Glomerular endothelial cell (primary cell): ENCODE data around the gene KRCC1. TPM values are rescaled to one million over a fixed set of nuclear protein-coding genes. Genes with fewer than 3 reads are reported as not detected.
"Not testable (repeated sequence)": the region's sequence is repeated elsewhere in the genome, so short reads cannot be mapped to it uniquely, and the experiment has no call there.

Experiments used
- DNase-seq: peaks from one replicate; pipeline ENCODE4 v3.0.0-alpha.2; 2011; ENCODE audit warnings: low read depth, low spot score; ENCODE audit errors: extremely low read depth
- total RNA-seq: library from RNA; depleted of rRNA; stranded (reverse); fragments of >200 nt; gene quantifications from 2 replicates; pipeline ENCODE4 v1.2.3, GENCODE V29; 2015

The KRCC1 gene
- total RNA-seq, 1 donor from 2014 or later = 16.4 TPM

DNA sequence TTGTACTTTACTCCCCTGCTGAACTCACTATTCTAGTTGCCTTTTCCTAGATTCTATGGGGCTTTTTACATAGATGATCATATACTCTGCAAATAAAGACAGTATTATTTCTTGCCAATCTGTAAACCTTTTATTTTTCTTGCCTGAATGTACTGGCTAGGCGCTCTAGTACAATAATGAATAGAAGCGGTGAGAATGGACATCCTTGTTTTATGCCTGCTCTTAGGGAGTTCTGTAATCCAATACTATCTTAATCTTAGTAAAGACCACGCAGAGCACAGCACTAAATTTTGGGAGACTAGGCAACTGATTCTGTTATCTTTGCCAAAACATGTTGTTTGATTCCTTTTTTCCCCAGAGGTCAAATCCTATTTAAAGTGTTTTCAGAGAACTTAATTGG, 7.0 kb downstream of the KRCC1 start:
- DNase-seq = no peak

DNA sequence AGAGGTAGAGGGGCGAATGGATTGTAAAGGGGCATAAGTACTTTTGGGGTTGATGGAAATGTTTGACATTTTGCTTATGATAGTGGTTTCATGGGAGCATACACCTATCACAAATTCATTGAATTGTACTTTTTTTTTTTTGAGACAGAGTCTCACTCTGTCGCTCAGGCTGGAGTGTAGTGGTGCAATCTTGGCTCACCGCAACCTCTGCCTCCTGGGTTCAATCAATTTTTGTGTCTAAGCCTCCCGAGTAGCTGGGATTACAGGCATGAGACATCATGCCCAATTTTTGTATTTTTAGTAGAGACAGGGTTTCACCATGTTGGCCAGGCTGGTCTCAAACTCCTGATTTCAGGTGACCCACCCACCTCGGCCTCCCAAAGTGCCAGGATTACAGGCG, 10.0 kb downstream of the KRCC1 start:
- DNase-seq = not testable (repeated sequence)

DNA sequence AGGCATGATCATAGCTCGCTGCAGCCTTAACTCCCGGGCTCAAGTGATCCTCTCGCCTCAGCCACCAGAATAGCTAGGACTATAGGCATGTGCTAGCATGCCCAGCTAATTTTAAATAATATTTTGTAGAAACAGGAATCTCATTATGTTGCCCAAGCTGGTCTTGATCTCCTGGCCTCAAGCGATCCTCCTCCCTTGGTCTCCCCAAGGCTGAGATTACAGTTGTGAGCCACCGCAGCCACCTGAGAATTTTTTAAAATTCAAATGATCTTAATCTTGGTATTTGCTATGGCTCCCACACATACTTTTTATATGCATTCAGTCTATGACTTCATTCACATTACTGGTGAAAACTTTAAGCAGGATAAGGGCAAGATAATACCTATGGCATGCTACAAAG, 13.1 kb downstream of the KRCC1 start:
- no peak for DNase-seq

DNA sequence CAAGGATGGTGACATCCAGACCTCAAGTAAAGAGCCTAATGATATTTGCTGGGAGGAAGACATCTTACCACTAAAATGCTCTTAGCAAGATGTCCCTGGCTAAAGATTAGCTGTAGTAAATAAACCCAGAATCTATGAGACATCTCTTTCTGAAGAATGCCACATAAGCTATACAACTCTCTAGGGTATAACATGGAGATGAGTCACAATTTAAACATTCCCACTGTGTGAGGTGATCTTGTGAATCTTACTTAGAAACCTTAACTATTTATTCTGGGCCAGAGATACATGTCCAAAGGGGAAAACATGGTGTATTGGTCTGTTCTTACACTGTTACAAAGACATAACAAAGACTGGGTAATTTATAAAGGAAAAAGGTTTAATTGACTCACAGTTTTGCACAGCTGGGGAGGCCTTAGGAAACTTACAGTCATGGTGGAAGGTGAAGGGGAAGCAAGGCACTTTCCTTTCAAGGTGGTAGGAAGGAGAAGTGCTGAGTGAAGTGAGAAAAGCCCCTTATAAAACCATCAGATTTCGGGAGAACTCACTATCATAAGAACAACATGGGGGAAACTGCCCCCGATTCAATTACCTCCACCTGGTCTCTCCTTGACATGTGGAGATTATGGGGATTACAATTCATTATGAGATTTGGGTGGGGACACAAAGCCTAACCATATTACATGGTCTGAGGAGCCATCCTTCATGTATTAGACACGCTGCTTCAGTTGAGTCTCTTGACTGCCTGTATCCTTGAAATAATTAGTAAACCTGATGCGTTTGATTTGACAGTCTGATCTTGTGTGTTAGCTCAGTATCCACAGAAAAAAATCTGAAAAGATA, 17.1 kb downstream of the KRCC1 start:
- DNase-seq = no peak

DNA sequence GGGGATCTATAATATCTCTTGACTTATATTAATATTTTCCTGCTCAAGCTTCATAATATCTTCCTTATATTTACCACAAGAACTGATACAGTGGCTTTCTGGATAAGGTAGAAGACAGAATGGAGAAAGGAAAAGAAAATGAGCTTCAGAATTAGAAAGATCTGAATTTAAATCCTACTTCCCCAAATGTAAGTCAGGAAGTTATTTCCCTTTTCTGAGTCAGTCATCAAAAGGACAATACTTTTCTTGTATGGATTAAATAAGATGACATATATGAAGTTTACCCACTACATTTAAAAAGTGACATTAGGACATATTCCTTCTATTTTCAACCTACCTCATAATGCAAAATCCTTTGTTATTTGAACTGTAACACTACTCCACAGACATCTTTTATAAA, 19.0 kb downstream of the KRCC1 start:
- DNase-seq = no peak

DNA sequence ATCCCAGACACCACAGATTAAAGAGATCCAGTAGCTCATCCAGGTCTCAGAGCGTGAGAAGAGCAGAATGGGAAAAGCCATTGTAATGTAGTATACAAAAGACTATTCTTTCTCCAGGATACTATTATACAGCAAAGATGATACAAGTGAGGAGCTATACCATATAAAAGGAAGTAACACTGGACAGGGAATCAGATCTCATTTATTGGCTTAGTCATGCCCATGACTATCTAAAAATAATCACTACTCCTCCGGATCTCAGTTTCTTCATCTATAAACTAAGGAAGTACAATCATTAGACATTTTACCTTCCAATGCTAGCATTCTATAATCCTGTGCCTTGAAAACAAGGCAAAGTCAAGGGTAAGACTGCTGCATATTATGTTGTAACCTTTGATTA, 19.4 kb downstream of the KRCC1 start:
- DNase-seq = no peak

DNA sequence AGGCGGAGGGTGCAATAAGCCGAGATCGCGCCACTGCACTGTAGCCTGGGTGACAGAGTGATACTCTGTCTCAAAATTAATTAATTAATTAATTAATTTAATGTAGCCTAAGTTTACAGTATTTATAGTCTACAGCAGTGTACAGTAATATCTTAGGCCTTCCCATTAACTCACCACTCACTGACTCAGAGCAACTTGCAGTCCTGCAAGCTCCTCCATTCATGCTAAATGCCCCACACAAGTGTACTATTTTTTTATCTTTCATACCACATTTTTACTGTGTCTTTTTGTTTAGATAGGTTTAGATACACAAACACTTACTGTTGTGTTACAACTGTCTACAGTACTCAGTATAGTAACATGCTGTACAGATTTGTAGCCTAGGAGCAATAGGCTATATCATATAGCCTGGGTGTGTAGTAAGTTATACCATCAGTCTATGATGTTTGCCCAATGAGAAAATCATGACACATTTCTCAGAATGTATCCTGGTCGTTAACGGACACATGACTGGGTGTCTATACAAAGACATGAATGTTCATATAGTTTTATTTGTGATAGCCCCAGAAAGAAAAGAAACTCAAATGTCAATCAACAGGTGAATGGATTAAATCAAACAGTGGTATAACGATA, 23.4 kb downstream of the KRCC1 start:
- no peak for DNase-seq

DNA sequence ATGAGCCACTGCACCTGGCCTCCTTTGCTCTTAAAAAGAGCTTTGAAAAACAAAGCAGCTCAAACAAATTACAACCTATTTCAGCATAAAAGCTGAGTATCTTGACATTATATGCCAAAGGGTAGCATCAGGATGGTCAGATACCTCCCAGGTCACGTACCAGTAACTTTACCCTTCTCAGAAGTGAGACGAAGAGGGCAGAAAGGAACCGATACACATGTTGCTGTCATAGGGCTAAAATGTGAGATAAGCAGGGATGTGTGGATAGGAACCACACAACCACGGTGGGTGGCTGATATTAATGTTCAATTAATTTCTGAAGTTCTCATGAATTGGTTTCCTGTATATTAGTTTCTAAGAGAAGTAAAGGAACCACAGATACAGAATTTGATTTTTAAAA, 26.7 kb downstream of the KRCC1 start:
- no peak for DNase-seq

DNA sequence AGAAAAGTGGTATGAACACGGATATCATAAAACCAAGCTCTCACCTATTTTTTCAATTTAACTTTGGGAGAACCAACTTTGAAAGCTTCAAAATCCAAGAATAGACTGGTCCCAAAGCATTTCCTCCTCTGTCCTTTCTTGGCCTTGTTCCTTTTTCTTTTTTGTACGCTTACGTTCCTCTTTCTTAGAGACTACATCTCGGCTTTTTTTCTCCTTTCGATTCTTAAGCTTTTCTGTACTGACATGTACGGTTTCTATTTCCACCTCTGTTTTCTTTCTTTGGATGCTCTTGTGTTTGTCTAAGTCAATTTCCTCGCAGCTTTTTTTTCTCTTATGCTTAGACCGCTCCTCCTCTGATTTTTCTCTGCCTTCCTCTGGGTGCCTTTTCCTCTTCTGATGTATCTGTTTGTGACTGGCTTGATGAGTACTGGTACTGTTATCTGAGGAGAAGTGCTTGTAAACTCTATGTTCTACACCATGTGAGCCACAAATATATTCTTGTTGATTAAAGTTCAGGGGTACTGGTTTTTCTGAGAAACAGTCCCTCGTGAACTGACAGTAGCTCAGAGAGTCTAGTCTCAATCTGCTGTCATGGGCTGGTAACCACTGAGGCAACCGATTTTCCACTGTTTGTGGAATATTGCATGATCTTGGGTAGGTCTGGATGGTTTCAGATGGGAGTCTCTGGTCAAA, 27.7 kb downstream of the KRCC1 start:
- DNase-seq = no peak

DNA sequence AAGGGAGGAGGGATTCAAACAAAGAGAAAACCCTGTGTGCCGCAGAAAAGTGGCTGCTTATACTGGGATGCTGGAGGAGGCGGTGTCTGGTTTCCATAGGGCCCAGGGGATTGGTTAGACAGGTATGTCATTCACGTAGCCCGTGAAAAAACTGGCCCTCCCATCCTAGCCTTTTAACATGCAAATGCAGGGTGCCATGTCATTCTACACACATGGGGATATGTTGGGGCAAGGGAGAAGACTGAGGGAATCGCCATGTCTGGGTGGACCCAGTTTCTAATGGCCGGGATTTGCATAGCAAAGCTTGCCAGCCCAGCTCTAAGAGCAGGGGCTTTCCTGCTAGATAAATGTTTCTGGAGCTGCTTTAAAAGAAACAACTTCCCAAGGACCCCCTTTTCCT, 31.1 kb downstream of the KRCC1 start:
- no peak for DNase-seq

DNA sequence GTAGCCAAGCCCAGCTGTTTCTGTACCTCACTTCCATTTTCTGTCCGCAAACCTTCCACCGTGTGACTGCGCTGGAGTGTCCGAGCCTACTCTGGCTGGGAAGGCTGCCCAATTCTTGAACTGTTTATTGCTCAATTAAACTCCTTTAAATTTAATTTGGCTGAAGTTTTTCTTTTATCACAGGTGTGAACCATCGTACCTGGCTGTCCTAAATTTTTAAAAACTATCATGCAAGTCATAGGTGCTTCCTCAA, 33.0 kb downstream of the KRCC1 start:
- DNase-seq = no peak

DNA sequence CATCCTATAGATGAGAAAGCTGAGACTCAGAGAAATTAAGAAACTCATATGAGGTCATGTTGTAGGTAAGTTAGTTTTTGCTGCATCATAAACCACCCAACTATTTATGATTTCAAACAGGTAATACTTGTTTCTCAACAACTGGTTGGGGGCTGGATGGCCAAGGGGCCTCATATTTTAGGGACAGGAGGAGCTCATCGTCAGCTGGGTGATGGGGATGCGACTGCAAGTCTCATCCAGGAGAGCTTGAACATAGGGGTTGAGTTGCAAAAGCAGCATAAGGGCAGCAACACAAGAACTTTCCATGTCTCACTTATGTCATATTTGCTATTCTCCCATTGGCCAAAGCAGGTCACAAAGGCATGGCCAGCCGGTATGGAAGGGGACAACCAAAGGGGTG, 35.6 kb downstream of the KRCC1 start:
- no peak for DNase-seq

DNA sequence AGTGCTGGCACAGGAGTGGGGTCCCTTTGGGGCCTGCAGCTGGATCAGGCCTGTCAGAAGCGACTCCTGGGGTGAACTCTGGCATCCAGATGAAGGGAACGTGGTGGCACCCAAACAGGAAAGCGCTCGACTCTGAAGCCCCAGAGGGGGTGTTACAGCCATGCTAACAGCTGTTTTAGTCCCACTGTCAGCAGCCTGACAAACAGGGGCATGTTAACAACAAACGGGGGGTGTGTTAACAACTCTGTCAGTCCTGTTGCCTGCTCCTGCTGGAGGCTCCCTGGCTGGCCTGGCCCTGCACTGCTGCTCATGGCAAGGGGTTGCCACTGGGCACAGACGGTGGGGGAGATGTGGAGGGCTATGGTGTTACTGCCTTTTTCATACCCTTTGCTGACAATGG, 36.7 kb downstream of the KRCC1 start:
- DNase-seq = no peak

DNA sequence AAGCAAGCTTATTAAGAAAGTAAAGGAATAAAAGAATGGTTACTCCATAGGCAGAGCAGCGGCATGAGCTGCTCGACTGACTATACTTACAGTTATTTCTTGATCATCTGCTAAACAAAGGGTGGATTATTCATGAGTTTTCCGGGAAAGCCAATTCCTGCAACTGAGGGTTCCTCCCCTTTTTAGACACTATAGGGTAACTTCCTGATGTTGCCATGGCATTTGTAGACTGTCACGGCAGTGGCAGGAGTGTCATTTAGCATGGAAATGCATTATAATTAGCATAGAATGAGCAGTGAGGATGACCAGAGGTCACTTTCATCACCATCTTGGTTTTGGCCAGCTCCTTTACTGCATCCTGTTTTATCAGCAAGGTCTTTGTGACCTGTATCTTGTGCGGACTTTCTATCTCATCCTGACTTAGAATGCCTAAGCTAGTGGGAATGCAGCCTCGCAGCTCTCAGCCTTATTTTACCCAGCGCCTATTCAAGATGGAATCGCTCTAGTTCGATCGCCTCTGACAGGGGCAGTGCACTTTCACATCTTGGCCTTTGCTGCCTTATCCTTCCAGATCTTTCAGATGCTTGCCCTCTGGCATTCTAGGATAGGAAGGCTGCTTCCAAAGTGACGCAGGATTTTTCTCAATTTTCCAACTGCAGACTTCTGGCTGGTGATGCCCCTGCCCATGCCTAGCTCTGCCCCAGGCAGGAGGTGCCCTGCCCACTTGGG, 37.3 kb downstream of the KRCC1 start:
- DNase-seq = not testable (repeated sequence)

DNA sequence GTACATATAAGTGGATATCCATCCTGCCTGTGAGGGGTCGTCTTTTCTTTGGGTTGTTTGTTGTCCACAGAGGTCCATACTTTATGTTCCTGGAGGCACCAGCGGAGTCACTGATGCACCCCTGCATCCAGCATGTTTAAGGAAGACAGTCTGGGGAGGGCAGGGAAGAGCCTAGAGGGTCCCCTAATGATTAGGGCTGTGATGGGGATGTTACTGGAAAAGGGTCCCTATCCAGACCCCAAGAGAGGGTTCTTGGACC, 37.9 kb downstream of the KRCC1 start:
- not testable (repeated sequence) for DNase-seq

DNA sequence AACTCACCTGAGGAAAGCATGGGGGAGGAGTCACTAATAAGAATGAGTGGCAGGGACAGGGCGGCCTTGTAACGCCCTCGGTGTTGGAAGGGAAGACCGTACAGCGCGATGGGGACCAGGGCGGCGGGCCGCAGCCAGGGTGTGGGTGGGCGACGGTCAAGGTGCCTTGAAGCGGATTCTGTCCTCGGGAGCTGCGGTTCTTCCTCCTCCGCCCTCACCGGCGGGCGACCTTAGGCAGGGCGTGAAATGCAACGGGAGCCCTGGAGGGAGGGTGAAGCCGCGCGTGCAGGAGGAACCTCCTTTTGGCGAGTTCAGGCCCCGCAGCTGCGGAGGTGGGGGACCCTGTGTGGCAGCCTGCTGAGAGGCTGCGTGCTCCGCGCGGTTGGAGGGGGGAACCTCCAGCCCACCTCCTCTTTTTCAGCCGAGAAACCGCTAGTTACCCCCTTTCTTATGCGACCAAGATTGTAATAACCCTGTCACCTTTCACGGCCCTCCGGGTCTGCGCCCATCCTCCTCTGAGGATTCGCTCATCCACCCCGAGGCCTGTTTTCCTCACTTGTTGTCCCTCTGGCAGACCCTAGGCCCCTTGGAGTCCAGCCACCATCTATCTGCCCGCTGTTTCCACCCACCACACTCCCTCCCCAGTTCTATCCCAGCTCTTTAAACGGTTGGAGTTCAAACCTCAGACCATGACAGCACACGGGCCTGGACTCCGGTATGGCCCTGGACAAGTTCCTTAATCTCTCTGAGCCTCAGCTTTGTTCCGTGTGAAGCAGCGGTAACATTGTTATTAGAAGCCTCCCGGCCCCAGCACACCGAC, 38.4 kb downstream of the KRCC1 start:
- no peak for DNase-seq

DNA sequence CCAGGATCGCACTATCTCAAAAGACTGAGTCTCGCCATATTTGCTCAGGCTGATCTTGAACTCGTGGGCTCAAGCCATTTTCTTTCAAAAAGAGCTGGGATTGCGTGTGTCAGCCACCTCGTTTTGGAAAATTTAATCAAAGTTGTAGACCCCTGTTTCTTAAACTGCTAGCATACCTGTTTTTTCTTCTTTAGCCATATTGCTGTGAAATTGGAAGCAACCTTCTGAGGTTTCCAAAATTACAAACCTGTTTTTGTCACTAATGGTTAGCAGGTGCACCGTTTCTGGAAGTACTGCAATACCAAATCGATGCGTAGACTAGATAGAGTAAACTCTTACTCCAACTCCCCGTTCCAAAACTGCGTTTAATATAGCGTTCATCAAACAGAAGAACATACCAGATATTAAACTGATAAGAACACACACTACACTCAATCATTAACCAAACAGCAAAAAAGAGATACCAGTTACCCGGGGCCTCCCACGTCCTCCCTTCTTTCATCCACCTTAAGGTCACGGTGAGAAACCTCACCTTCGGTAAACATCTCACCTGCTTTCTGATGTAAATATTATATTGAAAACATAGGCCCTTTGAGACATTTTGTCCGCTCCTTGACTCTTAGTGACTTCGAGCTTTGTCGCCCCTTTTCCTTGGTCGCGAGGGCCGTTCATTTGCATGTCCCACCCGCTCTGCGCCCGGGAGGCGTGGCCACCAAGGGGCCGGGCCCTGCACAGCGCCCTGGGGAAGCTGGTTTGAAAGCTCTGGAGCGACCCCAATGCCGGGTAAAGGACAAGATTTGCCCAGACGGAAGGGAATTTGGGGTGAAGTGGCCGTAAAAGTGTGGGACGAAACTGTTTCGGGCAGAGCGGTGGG, 39.3 kb downstream of the KRCC1 start, which contains the start of gene RNU2-63P:
Gene RNU2-63P, minus strand, starts transcription at position 462 of the 874 bp plus-strand sequence.
- DNase-seq = peak; percentile 84

DNA sequence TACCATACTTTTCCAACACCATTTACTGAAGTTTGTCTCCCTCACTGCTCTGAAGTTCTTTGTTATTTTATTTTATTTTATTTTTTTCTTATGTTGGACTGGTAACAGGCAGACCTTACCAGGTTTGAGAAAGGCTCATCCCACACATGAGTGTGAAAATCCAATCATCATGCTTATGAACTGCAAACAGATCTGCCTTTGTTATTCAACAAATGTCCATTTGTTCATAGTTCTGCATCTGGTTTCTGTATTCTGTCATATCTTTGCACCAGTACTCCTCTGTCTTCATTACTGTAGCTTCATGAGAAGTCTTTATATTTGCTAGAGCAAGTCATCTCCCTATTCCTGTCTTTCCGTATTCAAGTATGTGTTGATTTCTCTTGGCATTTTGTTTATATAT, 44.6 kb downstream of the KRCC1 start:
- no peak for DNase-seq

DNA sequence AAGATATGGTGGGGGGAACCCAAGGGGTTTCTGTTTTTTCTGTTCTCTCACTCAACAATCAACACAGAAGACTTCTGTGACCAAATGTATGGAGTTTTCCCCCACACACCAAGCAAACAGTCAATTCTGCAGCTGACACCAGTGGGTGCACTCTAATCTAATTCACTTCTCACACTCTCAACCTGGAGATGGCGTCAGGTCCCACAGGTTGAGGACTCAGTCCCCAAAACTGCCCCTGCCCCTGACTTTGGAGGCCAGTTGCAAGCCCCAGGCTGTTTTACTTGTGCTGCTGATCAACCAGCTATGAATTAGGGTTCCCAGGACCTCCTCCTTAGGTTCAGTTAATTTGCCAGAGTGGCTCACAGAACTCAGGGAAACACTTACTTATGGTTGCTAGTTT, 45.4 kb downstream of the KRCC1 start:
- DNase-seq = no peak

DNA sequence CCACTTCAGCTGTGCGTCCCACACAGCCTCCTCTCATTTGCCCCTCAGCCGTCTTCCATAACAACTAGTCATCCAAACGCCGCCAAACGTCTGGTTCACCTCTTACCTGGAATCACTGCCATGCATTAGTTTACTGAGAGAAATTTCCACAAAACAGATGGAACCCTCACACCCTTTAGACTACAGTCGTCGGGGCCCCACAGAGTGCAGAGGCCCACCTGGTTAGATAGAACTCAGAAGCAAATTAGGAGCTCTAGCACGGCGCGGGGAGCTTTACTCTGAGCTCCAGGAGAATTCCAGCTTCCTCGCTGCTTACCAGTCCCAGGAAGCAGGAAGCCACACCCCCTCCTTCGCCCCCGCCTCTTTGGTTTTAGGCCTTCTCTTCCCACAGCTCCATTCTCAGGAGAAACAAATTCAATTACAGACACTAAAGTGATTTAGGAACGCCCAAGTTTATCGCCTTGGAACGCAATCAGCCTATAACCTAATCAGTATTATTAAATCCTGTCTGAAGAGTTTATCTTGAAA, 48.6 kb downstream of the KRCC1 start:
- DNase-seq = no peak
